ENCODE data around the gene CARS2.

DNA sequence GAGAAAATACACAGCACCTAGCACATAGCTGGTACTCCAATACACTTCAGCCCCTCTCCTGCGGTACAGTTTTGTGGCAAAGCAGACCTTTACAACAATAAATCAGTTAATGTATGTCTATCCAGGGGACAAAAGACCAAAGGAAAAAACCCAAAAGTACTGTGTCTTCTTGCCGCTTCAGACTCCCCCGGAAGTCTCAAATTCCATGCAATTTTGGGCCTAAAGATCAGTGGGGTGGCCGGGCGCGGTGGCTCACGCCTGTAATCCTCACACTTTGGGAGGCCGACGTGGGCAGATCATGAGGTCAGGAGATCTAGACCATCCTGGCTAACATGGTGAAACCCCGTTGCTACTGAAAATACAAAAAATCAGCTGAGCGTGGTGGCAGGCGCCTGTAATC is 16.2 kb downstream of the CARS2 start:
- TF ChIP-seq, protein P1, sequence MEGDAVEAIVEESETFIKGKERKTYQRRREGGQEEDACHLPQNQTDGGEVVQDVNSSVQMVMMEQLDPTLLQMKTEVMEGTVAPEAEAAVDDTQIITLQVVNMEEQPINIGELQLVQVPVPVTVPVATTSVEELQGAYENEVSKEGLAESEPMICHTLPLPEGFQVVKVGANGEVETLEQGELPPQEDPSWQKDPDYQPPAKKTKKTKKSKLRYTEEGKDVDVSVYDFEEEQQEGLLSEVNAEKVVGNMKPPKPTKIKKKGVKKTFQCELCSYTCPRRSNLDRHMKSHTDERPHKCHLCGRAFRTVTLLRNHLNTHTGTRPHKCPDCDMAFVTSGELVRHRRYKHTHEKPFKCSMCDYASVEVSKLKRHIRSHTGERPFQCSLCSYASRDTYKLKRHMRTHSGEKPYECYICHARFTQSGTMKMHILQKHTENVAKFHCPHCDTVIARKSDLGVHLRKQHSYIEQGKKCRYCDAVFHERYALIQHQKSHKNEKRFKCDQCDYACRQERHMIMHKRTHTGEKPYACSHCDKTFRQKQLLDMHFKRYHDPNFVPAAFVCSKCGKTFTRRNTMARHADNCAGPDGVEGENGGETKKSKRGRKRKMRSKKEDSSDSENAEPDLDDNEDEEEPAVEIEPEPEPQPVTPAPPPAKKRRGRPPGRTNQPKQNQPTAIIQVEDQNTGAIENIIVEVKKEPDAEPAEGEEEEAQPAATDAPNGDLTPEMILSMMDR (IDR thresholded peaks at IDR 0.05) = no peak
- TF ChIP-seq POLR2A (IDR thresholded peaks at IDR 0.05) = no peak
